Fibroblast of mammary gland (primary cell): ENCODE measurements around the gene RGS14.
"Not testable (repeated sequence)": the region's sequence is repeated elsewhere in the genome, so short reads cannot be mapped to it uniquely, and the experiment has no call there.

Experiments used
- DNase-seq: peaks from one replicate; pipeline ENCODE4 v3.0.0-alpha.2; 2010; ENCODE audit warnings: low read depth
- H3K4me3 ChIP-seq: 2 replicates; pipeline ENCODE4 v1.5.1; 2011; ENCODE audit warnings: low read depth, mild to moderate bottlenecking, low read length, moderate library complexity; ENCODE audit not compliant: control insufficient read depth
- TF ChIP-seq, protein P1 (sequence below): conservative IDR thresholded peaks from 2 replicates; pipeline ENCODE4 v1.5.1; 2011; ENCODE audit warnings: low read depth, low read length, inconsistent platforms; ENCODE audit not compliant: control insufficient read depth, insufficient read depth

Gene RGS14

GRCh38 chr5:177334781-177335700 lies 22.7 kb upstream of the RGS14 start:
- no peak for DNase-seq
- TF ChIP-seq, protein P1, sequence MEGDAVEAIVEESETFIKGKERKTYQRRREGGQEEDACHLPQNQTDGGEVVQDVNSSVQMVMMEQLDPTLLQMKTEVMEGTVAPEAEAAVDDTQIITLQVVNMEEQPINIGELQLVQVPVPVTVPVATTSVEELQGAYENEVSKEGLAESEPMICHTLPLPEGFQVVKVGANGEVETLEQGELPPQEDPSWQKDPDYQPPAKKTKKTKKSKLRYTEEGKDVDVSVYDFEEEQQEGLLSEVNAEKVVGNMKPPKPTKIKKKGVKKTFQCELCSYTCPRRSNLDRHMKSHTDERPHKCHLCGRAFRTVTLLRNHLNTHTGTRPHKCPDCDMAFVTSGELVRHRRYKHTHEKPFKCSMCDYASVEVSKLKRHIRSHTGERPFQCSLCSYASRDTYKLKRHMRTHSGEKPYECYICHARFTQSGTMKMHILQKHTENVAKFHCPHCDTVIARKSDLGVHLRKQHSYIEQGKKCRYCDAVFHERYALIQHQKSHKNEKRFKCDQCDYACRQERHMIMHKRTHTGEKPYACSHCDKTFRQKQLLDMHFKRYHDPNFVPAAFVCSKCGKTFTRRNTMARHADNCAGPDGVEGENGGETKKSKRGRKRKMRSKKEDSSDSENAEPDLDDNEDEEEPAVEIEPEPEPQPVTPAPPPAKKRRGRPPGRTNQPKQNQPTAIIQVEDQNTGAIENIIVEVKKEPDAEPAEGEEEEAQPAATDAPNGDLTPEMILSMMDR = no peak
- no peak overlapping the region for H3K4me3 ChIP-seq

DNA sequence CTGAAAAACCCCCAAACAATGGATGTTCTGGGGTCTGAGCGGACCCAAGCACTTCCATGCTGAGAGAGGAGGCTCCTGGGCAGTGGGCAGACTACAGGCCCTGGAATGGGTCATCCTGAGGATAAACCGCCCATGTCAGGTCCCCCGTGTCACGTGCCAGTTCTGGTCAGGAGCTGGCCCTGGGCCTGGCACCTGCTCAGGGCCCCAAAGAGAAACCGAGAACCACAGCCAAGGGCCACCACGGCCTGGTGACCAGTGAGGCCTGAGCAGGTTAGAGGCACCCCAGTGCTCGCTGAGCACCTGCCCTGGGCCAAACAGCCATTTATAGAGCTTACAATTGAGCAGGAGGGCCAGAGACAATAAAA lies 22.0 kb upstream of the RGS14 start:
- TF ChIP-seq, protein P1 = no peak
- DNase-seq = no peak
- H3K4me3 ChIP-seq = no peak overlapping the region

GRCh38 chr5:177336112-177336511 lies 21.6 kb upstream of the RGS14 start:
- DNase-seq = peak; percentile 25
- TF ChIP-seq, protein P1 = peak; percentile 20
- no peak overlapping the region for H3K4me3 ChIP-seq

DNA sequence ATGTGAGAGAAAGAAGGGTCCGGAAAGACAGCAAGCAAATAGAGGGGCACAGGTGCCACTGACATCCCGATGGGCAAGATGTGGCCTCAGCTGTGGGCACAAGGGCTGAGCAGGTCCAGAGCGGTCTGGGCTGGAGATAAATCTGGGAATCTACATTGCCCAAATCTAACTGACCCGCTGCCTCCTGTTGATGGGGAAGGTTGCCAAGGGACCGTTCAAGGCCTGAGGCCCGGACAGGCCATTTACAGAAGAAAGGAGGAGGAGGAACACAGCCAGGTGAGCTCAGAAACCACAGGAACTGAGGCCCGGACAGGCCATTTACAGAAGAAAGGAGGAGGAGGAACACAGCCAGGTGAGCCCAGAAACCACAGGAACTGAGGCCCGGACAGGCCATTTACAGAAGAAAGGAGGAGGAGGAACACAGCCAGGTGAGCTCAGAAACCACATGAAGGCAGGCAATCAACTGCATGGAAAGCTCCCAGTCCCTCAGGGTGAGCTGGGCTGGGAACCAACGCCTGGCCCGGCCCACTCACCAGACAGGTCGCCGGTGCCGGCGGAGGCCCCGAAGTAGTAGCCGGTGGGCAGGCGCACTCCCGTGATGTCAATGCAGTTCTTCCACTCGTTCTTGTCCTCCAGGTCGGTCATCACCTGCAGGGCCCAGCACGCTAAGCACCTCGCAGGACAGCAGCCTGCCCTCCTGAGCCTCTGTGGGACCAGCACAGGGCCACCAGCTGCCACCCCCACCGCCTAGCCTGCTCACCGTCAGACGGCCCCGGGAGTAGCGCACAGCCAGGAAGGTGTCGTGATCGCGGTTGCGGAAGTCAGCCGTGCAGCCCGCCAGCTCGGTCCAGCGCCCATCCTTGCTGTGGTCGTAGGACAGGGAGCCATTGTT lies 20.9 kb upstream of the RGS14 start:
- TF ChIP-seq, protein P1 = no peak
- H3K4me3 ChIP-seq = no peak overlapping the region
- no peak for DNase-seq

GRCh38 chr5:177338251-177339106 lies 19.2 kb upstream of the RGS14 start:
- DNase-seq = no peak
- H3K4me3 ChIP-seq = no peak overlapping the region
- TF ChIP-seq, protein P1 = no peak

GRCh38 chr5:177339107-177339638 lies 18.6 kb upstream of the RGS14 start:
- no peak overlapping the region for H3K4me3 ChIP-seq
- no peak for DNase-seq
- TF ChIP-seq, protein P1 = no peak

DNA sequence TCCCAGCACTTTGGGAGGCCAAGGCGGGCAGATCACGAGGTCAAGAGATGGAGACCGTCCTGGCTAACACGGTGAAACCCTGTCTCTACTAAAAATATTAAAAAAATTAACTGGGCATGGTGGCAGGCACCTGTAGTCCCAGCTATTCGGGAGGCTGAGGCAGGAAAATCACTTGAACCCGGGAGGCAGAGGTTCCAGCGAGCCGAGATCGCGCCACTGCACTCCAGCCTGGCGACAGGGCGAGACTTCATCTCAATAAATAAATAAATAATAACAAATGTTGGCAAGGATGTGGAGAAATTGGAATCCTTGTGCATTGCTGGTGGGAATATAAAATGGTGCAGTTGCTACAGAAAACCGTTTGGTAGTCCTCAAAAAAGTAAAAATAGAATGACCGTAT lies 14.7 kb upstream of the RGS14 start:
- H3K4me3 ChIP-seq, DNase-seq: not testable (repeated sequence)
